Dedifferentiated amniotic fluid mesenchymal stem cell (primary cell): ENCODE data around the gene PCBP2.

Source experiments
- DNase-seq: peaks from one replicate; pipeline ENCODE4 v3.0.0-alpha.2; 2016; ENCODE audit errors: extremely low spot score

Gene PCBP2

DNA sequence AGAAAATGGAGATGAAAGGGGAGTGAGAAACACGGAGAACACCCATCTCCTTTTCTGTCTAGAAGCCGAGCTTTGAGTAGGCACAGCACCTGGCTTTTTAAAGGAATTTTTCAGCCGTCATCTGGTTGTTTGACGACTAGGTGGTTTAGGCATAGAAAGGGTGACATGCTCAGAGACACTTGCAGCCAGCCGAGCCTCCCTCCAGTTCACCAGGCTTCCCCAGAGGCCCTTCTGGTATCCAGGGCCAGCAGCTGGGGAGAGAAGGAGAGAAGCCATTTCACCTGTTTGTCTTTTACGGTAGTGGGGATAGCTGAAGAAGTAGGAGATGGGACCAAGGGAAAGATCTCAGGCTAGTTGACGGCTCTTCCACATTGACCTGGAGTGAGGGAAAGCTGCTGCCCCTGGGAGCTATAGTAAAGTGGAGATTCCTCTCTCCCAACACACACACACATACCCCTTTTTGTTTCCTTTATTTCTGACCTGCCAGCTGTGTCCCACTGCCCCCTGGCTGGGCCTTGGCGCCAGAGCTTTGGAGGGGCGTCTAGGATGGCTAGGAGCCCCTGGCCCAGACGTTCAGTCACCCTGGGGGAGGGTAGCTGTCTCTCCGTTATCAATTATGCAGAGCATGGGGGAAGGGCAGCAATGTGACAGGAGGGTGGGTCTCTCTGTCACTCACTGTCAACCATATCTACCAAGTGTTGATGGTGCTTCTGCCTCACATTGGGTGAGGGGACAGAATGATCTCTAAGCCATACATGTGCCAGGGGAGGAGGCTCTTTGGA is 41.9 kb downstream of the PCBP2 start:
- DNase-seq = no peak

DNA sequence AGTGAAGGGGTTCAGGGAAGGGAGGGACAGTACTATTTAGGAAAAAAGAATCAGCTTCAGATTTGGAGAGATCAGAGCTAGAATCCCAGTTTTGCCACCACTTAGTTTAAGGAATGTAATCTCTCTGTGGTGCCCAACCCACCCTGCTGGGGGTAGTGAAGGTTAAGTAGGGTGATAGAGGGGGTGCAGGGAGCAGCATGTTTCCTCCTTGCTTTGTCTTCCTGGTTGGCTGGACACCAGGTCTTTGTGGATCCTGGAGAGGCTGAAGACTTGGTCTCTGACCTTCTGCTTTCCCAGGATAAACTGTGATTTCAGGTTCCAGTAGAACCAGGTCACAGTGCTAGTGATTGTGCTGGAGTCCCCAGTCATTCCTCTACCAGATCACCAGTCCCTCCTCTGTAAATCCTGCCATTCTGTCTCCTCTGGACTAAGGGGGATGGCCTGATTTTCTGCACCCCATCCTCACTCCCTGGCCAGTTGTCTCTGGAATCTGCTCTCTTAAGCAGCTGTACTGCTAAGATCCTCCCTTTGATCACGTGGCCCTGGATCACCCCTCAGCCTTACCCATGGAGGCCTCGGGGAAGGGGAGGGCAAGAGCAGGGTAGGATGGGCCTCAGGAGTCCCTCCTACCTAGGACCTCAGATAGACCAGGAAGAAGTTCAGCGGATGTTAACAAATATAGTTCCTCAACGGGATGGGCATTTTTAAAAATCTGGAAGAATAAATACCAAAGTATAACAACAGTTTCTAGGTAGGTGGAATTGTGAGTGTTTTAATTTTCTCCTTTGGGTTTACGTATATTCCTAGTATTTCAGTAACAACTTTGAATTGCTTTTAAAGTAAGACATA is 44.2 kb downstream of the PCBP2 start:
- no peak for DNase-seq

DNA sequence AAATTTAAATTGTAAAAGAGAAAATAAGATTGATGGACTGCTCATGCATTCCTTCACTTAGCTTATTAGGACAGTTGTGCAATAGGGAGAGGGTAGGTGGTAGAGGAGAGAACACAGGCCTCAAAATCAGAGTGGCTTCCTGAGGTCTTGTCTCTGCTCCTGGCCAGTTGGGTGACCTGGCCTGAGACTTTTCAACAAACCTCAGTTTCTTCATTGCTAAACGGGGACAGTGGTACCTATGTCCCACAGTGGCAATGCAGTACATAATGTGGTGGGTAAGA is 44.8 kb downstream of the PCBP2 start:
- DNase-seq = no peak

DNA sequence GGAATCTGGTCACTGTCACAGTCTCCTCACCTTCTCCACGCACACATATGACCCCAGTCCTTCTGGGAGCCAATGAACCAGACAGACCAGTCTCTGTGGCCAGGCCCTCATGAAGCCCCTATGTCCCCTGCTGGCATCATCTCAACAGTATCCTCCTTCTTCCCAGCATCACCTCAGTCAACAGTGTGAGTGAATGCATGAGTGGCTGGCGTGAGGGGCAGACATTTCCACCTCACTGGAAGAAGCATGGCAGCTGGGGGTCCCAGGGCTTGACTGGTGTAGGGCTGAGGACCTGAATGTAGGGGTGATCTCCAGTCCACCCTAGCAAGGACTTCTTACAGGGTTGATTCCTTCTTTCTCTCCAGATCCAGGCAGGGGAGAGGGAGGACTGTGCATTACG is 45.6 kb downstream of the PCBP2 start:
- no peak for DNase-seq

DNA sequence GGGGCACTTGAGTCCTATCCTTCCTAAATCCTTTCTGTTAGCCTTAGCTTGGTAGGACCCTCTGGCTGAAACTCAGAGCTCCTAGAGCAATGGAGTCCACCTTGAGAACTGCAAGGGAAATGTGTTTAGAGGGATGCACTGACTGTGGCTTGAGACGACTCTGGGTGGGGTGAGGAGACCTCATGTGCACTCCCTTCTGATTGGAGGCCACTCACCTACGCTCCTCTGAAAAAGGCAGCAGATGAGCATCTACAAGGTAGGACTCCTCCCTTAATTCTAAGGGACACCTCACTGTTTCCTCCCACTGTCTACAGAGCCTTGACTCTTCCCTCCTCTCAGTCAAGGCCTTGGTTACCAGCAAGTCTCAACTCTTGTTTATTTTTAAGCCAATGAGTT is 46.3 kb downstream of the PCBP2 start:
- no peak for DNase-seq

DNA sequence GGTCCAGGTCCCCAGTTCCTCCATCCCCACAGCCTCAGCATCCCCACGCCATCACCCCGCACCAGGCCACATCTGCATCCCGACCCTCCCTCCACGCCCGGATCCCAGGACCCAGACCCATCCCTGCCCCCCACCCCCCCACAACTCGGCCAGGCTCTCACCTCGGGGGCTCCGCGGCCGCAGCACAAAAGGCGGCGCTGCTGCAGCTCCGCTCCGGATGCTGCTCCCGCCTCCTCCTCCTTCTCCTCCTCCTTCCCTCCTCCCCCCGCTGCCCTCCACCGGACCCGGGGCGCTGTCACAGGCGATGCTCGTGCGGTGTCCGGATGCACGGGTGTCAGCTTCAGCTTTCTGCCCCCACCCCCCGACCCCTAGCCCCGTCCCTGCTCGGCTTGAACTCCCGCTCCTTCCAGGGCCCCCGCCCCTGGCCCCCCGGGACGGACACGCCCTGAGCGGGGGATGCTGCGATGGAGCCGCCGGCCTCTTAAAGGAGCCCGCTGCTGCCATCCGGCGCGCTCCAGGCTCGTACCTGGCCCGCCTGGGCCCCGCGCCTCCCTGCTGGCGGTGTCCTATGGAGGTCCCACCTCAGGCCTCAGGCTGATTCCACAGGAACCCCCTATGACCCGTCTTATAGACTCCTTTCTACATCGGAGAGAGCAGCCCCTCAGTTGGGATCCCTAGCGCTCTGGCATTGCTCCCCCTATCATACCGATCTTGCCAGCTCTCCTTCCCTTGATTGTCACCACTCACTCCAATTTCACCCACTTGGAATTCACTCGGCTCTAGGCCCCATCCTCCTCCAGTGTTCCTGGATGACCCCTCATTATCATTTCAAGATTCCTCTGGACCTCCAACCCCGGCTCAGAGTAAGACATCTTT is 47.6 kb downstream of the PCBP2 start, which contains the start of gene MAP3K12:
Gene MAP3K12, minus strand, starts transcription at position 193 of the 876 bp plus-strand sequence. CDS start 12,067 bp downstream, outside the sequence.
- DNase-seq = peak; percentile 47

DNA sequence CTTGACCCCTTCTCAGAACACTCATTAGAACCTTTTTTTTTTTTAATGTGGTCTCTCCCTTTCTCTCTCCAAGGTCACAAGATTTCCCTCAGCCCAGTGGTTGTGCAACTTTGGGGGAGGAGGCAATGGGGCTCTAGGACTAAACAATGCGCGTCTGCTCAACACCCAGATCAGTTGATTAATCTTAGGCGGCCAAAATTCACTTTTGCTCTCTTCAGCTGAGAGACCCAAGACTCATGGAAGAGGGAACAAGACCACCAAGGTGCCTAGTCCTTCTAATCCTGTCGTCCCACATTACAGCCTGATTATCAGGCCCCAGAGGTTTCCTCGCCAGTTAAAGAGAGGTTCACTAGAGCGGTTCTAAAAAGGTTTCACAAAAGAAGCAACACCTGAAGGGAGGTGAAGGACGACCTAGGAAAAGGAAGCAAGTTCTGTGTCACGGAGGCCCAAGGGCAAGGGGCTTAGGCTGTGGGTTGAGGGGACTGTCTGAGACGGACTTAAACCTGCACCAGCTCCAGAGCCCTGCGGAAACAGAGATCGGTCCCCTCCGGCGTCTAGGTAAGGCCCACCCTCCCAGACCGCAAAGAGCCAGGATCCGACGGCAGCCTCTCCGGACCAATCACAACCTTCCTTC is 48.4 kb downstream of the PCBP2 start:
- DNase-seq = peak; percentile 62

DNA sequence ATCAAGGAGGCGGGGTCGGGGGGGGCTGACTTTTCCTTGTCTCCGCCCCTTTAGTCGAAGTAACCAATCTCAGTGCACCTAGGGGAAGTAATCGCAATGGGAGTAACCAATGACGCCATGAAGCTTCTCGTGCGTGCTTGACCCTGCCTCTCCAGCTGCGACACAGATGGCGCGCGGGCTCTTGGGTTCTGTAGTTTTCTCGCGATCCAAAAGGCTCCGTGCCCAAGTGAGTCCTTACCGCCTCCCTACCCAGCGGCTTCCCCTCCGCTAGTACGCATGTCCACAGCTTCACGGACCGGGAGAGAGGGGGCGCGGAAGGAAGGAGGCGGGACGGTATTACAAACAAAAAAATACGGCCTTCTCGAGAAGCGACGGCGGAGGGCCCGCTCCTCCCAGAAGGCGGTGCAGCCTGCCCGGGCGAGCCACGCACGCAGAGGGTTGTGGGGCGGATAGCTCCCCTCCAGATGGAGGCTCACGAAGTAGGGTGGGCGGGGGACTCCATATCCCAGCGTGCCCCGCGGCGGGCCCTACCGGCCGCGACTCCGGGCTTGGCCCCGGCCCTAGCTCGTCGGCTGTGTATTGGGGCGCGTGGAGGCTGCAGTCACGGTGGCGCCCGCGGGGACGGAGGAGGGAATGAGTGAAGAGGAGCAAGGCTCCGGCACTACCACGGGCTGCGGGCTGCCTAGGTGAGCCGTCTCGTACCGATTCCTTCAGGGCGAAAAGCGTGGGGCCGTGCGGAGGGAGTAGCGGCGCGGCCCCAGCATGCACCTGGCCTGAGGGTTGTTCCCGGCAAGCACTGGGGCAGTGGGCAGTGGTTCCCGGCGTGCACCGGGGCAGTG is 49.1 kb downstream of the PCBP2 start, which contains the start of gene TARBP2:
Gene TARBP2, plus strand, starts transcription at position 508 of the 839 bp plus-strand sequence. Its CDS starts 126 bp downstream, at position 634.
- peak; percentile 100 for DNase-seq

DNA sequence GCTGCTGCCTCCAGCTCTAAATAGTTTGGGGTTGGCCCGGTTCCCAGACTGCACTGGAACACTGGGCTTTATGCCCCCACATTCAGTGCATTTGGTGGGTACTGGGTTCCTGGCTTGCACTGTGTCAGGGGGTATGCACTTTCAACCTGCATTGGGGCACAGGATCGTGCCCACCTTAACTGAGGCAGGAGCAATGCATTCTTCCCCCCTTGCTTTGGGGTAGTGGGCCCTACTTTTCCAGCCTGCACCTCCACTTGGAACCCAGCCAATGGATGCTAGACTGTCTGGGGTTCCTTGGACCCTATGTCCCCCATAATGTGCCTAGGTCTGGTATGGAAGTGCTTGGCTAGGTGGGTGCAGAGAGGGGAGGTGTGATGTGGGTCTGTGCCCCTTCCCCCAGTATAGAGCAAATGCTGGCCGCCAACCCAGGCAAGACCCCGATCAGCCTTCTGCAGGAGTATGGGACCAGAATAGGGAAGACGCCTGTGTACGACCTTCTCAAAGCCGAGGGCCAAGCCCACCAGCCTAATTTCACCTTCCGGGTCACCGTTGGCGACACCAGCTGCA is 49.8 kb downstream of the PCBP2 start:
- no peak for DNase-seq

DNA sequence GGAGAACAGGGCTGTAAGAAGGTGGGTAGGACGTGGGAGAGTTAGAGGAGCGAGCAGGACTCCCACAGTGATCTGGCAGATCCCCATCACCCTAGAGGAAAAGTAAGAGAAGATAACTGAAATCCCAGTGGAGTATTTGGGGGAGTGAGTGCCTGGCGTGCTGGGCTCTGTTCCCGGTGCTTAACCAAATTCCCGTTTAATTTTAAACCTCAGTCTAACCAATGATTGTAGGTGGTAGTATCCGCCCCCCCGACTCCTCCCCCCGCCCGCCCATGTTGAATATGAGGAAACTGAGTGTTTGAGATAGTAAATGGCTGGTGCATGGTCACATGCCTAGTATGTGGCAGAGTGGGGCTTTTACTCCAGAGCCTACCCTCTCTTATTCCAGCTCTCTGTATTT is 50.4 kb downstream of the PCBP2 start:
- DNase-seq = no peak

DNA sequence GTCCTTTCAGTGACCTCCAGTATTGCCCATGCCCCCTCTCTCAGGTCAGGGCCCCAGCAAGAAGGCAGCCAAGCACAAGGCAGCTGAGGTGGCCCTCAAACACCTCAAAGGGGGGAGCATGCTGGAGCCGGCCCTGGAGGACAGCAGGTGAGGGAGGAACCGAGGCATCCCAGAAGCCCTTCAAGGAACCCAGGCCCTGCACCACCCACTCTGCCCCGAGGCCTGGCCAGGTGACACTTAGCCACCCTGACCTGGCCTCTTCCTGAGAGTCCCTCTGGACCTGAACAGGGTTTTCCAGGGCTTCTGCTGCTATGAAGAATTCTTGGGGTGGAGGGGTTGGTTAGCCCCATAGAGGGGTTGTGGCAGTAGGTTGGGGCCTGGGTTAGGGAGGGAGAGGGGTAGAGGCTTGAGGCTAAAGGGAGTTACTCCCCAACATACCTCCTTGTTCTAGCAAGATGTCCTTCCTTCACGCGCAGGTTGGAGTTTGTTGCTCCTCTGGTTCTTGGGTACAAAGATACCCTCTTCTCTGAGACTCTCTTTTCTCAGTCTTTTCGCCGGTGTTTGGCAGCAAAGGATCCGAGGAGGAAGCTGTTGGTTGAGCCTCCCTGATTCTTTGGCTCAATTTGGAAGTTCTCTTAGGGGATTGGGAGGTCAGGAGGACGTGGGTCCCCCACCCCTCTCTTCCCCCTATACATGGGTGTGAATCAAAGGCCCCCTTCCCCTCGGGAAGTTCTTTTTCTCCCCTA is 51.3 kb downstream of the PCBP2 start:
- DNase-seq = no peak

DNA sequence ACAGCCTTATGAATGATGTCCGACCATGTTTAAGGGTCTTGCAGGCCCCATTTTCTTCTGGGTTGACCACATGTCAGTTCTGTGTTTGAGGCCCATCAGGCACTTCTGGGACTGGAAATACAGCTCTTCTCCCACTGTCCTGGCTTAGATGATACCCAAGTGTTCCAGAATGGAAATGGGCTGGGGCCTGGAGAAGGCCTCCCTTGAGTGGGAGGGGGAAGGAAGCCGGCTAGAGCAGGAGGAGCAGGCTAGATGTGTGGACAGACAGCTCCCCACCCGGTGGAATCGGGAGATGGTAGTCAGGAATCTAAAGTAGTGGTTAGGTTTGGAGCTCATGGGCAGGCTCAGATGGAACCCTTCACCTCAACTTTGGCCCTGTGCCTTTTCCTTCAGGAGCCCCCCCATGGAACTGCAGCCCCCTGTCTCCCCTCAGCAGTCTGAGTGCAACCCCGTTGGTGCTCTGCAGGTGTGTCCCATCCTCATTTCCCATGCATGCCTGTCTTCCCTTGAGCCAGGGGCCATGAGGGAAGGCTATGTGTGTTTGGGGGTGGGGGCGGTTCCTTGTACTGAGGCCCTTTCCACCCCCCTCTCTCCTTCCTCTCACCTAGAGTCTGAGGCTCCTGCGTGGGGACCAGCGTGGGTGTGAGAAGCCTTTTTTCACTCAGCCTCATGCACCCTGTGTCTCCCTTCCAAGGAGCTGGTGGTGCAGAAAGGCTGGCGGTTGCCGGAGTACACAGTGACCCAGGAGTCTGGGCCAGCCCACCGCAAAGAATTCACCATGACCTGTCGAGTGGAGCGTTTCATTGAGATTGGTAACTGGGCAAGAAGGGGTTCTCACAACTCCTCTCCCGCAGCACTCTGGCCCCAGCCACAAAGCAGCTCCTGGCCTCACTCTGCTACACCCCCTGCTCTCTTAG is 52.4 kb downstream of the PCBP2 start:
- no peak for DNase-seq

DNA sequence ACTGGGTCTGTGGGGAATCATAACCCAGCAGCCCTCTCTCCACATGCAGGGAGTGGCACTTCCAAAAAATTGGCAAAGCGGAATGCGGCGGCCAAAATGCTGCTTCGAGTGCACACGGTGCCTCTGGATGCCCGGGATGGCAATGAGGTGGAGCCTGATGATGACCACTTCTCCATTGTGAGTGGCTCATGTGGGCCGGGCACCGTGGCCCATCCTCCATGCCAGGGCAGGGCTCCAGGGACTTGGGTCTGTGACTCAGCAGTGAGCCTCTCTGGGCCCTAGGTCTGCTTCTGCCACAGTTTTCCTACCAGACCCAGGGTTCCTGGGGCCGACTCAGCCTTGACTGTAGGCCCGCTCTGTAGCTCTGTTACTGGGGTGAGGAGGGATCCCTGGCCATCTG is 53.2 kb downstream of the PCBP2 start:
- no peak for DNase-seq

DNA sequence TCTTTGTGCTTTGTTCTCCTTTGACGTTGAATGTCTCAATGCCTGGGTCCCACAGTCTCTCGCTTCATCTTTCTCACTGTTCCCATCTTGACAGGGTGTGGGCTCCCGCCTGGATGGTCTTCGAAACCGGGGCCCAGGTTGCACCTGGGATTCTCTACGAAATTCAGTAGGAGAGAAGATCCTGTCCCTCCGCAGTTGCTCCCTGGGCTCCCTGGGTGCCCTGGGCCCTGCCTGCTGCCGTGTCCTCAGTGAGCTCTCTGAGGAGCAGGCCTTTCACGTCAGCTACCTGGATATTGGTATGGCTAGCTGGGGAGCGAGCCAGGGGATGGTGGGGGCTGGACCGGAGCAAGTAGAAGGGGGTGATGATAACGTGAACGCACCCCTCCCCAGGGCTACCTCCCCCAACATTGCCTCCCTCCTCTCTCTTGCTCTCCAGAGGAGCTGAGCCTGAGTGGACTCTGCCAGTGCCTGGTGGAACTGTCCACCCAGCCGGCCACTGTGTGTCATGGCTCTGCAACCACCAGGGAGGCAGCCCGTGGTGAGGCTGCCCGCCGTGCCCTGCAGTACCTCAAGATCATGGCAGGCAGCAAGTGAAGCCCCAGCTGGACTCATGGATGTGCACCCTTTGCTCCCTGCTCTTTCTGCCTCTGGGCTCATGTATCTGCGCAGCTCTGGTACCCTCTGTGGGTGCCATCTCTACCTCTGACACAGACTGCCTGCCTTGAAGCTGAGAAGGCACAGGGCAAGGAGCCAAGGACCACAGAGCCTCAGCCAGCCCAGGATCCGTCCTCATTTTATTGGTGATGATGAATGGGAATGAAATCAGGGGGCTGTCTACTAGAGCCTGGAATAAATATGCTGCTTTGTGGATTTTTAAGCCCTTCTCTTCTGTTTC is 53.9 kb downstream of the PCBP2 start:
- no peak for DNase-seq

DNA sequence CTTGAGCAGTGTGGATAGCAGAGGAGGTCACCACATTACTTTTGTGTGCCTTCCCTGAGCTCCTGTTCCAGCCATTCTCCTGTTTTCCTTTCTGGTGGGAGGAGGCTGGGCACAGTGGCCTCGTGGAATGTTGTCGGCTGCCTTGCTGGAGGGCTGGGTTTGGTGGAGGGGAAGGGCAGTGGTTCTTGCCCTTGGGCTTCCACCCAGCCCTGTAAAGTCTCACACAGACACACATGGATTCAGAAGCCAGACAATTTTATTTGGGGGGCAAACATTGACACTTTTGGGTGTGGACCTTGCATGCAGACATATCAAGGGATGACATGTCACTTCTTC is 54.5 kb downstream of the PCBP2 start:
- no peak for DNase-seq

DNA sequence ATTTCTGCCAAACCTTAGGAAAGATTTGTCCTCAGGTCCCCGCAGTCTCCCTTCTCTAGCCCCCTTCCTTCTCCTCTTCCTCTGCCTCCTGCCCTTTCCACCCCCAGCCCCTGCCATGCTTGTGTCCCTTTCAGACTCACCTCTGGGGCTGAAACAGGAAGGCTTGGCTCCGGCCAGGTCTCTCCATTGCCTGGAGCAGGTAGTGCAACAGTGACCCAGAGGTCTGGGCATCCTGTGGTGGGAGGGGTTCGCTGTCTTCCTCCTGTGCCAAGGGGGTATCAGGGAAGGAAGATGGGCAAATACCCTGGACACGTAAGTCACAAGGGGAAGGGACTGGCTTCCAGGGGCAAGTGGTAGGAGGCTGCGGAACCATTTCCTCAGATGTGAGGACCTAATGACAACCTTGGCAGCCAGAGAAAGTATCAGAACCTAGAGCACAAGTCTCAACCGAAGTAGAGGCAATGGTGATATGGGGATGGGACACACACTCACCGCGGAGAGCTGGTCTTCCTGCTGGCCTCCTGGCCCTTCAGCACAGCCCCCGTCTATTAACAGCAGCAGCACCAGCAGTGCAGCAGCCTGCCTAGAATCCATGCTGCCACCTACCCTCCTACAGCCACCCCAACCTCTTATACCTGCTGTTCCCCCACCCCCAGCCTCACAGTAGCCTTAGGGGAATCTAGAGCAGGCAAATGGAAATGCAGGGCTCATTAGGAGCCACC is 55.1 kb downstream of the PCBP2 start, which contains the start of gene NPFF:
Gene NPFF, minus strand, starts transcription at position 604 of the 722 bp plus-strand sequence. Its CDS starts 10 bp downstream, at position 594.
- no peak for DNase-seq

DNA sequence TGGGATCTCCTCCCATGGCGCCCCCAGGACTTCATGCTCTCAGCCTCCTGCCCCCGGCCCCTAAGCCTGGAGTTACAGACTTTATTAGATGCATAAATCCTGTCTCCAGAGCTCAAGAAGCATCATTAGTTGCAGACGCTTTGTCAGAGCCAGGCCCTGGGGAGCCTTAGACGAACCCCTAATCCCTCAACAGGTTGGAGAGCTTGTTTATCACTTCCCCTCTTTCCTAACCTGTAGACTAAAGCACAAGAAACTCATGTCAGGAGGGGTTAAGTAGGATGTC is 55.6 kb downstream of the PCBP2 start:
- no peak for DNase-seq
